HepG2 (cell line): ENCODE data around the gene CAPS. TPM values are rescaled to one million over a fixed set of nuclear protein-coding genes. Genes with fewer than 3 reads are reported as not detected.

Experiments
- ARNTL ChIP-seq: sonication (generic); formaldehyde crosslinking; IDR thresholded peaks from 2 replicates; pipeline ENCODE4 v1.4.0; 2020; ENCODE audit warnings: mild to moderate bottlenecking, missing genetic modification reagents
- ATF3 ChIP-seq: sonication (generic); formaldehyde crosslinking; IDR thresholded peaks from 2 replicates; pipeline ENCODE4 v1.4.0; 2020; ENCODE audit warnings: missing genetic modification reagents
- CEBPZ ChIP-seq: IDR thresholded peaks from 2 replicates; pipeline ENCODE4 v1.6.1; 2012; ENCODE audit warnings: low read length, improper control_type of control experiment
- CENPBD1 ChIP-seq: sonication (generic); formaldehyde crosslinking; IDR thresholded peaks from 2 replicates; pipeline ENCODE4 v1.8.0; 2022; ENCODE audit warnings: missing genetic modification reagents, low read depth, mild to moderate bottlenecking, borderline replicate concordance
- CHCHD3 ChIP-seq: sonication (generic); formaldehyde crosslinking; IDR thresholded peaks from 2 replicates; pipeline ENCODE4 v1.8.0; 2022; ENCODE audit warnings: mild to moderate bottlenecking, missing genetic modification reagents, moderate library complexity
- KDM2A ChIP-seq: sonication (generic); formaldehyde crosslinking; IDR thresholded peaks from 2 replicates; pipeline ENCODE4 v1.4.0; 2020; ENCODE audit warnings: low read depth, missing genetic modification reagents, borderline replicate concordance
- MTA3 ChIP-seq: sonication (generic); formaldehyde crosslinking; IDR thresholded peaks from 2 replicates; pipeline ENCODE4 v1.4.0; 2020; ENCODE audit warnings: missing genetic modification reagents
- MXI1 ChIP-seq: IDR thresholded peaks from 3 replicates; pipeline ENCODE4 v1.6.1; 2012; ENCODE audit warnings: low read depth, low read length, inconsistent platforms, borderline replicate concordance
- NONO ChIP-seq, 2 experiments: fragments of 450-650 bp in 1 of 2; sonication (generic) in 1 of 2; formaldehyde crosslinking in 1 of 2; IDR thresholded peaks in 1 of 2; conservative IDR thresholded peaks in 1 of 2; 2 replicates each; pipeline versions ENCODE4 v1.6.1 to v1.8.0; 2017 to 2022; ENCODE audit warnings: mild to moderate bottlenecking in 1 of 2, missing genetic modification reagents in 1 of 2, moderate library complexity in 1 of 2
- PCBP1 ChIP-seq: fragments of 200-400 bp; formaldehyde crosslinking; IDR thresholded peaks from 2 replicates; pipeline ENCODE4 v1.6.1; 2017; ENCODE audit warnings: mild to moderate bottlenecking, low read depth, low read length, borderline replicate concordance
- STAT6 ChIP-seq: sonication (generic); formaldehyde crosslinking; IDR thresholded peaks from 2 replicates; pipeline ENCODE4 v1.4.0; 2020; ENCODE audit warnings: missing genetic modification reagents, mild to moderate bottlenecking, borderline replicate concordance
- XBP1 ChIP-seq: sonication (generic); formaldehyde crosslinking; IDR thresholded peaks from 2 replicates; pipeline ENCODE4 v1.5.0; 2020; ENCODE audit warnings: missing genetic modification reagents
- ZFP91 ChIP-seq: sonication (generic); formaldehyde crosslinking; IDR thresholded peaks from 2 replicates; pipeline ENCODE4 v1.9.0; 2022; ENCODE audit warnings: missing genetic modification reagents, mild to moderate bottlenecking, borderline replicate concordance
- ZNF138 ChIP-seq: sonication (generic); formaldehyde crosslinking; IDR thresholded peaks from 2 replicates; pipeline ENCODE4 v1.5.0; 2020; ENCODE audit warnings: mild to moderate bottlenecking, low read depth, missing genetic modification reagents
- ZNF253 ChIP-seq: sonication (generic); formaldehyde crosslinking; IDR thresholded peaks from 2 replicates; pipeline ENCODE4 v1.8.0; 2022; ENCODE audit warnings: mild to moderate bottlenecking, missing genetic modification reagents, borderline replicate concordance
- ZNF260 ChIP-seq: sonication (generic); formaldehyde crosslinking; IDR thresholded peaks from 2 replicates; pipeline ENCODE4 v1.4.0; 2020; ENCODE audit warnings: missing genetic modification reagents, low read depth, mild to moderate bottlenecking, borderline replicate concordance
- ZNF329 ChIP-seq: sonication (generic); formaldehyde crosslinking; IDR thresholded peaks from 2 replicates; pipeline ENCODE4 v1.9.0; 2021; ENCODE audit warnings: low read depth, mild to moderate bottlenecking, missing genetic modification reagents
- ZNF331 ChIP-seq: sonication (generic); formaldehyde crosslinking; IDR thresholded peaks from 2 replicates; pipeline ENCODE4 v1.4.0; 2020; ENCODE audit warnings: missing genetic modification reagents
- ZNF432 ChIP-seq: sonication (generic); formaldehyde crosslinking; IDR thresholded peaks from 2 replicates; pipeline ENCODE4 v1.5.0; 2020; ENCODE audit warnings: missing genetic modification reagents, mild to moderate bottlenecking, borderline replicate concordance
- ZNF747 ChIP-seq: sonication (generic); formaldehyde crosslinking; IDR thresholded peaks from 2 replicates; pipeline ENCODE4 v1.8.1; 2023; ENCODE audit warnings: missing genetic modification reagents, mild to moderate bottlenecking, borderline replicate concordance
- polyA plus RNA-seq, 8 experiments: library from polyadenylated mRNA; depleted of rRNA in 3 of 8; stranded (reverse) in 7 of 8; unstranded in 1 of 8; fragments of >200 nt; fragmentation: Illumina TruSeq in 4 of 8; extraction: Trizol in 4 of 8; gene quantifications; 2 replicates each; pipeline versions ENCODE4 v1.2.1 to v1.2.3, GENCODE V29; 2011 to 2016; ENCODE audit warnings: low read depth in 4 of 8, missing spikeins in 1 of 8, mixed read lengths in 1 of 8; ENCODE audit not compliant: insufficient read depth in 1 of 8
- total RNA-seq, 5 experiments: library from RNA; depleted of rRNA; stranded (reverse); fragments of >200 nt; fragmentation: Illumina TruSeq; extraction: Trizol; gene quantifications; 2 replicates each; pipeline ENCODE4 v1.2.3, GENCODE V29; 2016; ENCODE audit warnings: low read depth in 1 of 5

The CAPS gene
- total and polyA plus RNA-seq, 2 of the 13 experiments (the other 11 are each of a cell fraction or from before 2014, with no cell fraction given): 3.1 TPM

GRCh38 chr19:5904352-5905113, 9.5 kb upstream of the CAPS start, which contains the start of gene VMAC (continued):
- TF ChIP-seq ZFP91: no peak
- no peak for TF ChIP-seq PCBP1
- TF ChIP-seq ZNF331 (CRISPR knock-in tag): no peak
- no peak for TF ChIP-seq STAT6 (CRISPR knock-in tag)
- no peak for TF ChIP-seq CENPBD1 (CRISPR knock-in tag)
- TF ChIP-seq ZNF747 (CRISPR knock-in tag): peak; percentile 71; the same call in 1 of the 2 replicates
- TF ChIP-seq ZNF253 (CRISPR knock-in tag): peak; percentile 69; the same call in 1 of the 2 replicates
- 0 out of 2 replicates have a peak, but pooled peaks have one; percentile 41 for TF ChIP-seq CHCHD3 (CRISPR knock-in tag)
- TF ChIP-seq ZNF329 (CRISPR knock-in tag): no peak
- no peak for TF ChIP-seq CEBPZ
- TF ChIP-seq ZNF260: no peak
- TF ChIP-seq KDM2A (CRISPR knock-in tag): peak; percentile 60
- TF ChIP-seq MTA3: no peak
- TF ChIP-seq ZNF138 (CRISPR knock-in tag): peak; percentile 66; the same call in 1 of the 2 replicates
- TF ChIP-seq MXI1: peak; percentile 88; the same call in 1 of the 3 replicates
- TF ChIP-seq ZNF432: no peak
- TF ChIP-seq NONO (IDR thresholded peaks at IDR 0.05): no peak
- TF ChIP-seq NONO (CRISPR knock-in tag; conservative IDR thresholded peaks at IDR 0.05): 0 out of 2 replicates have a peak, but pooled peaks have one; percentile 48
- no peak for TF ChIP-seq XBP1
- TF ChIP-seq ARNTL (CRISPR knock-in tag): no peak
- TF ChIP-seq ATF3 (CRISPR knock-in tag): no peak
